ENCODE measurements around the gene ATP8B3.

DNA sequence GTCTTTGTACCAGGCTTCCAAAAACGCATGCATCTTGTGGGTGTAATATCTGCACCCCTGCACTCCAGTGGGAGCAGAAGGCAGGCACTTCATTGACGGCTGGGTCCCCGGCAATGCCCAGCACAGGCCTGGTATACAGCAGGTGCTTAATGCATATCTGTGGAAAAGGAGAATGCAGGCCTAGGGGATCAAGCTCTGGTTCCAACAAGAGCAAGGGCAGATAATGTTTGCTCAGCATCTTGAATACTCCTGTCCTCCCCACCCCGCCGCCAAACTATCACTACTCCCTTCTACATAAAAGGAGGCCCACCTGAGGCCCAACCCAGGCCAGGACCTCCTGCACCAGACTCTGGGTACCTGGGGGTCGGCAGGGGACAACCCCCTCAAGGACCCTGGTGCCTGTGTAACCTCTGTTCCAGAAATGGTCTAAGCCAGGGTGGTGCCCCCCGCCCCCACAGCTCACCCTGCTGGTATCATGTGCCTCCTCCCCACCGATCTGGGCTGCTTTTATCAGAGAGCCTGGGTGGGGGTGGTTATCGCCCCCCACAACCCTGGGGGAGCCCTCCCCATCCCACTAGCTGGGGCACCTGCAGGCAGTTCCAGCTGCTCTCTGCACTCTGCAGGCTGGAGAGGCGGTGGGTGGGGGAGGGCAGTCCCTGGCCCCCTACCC, 46.5 kb upstream of the ATP8B3 start:
- TF ChIP-seq POLR2AphosphoS5 (IDR thresholded peaks at IDR 0.05) (no peak), POLR2A (IDR thresholded peaks at IDR 0.05) (no peak), EP300 (IDR thresholded peaks at IDR 0.05) (no peak)
- TF ChIP-seq, protein P1, sequence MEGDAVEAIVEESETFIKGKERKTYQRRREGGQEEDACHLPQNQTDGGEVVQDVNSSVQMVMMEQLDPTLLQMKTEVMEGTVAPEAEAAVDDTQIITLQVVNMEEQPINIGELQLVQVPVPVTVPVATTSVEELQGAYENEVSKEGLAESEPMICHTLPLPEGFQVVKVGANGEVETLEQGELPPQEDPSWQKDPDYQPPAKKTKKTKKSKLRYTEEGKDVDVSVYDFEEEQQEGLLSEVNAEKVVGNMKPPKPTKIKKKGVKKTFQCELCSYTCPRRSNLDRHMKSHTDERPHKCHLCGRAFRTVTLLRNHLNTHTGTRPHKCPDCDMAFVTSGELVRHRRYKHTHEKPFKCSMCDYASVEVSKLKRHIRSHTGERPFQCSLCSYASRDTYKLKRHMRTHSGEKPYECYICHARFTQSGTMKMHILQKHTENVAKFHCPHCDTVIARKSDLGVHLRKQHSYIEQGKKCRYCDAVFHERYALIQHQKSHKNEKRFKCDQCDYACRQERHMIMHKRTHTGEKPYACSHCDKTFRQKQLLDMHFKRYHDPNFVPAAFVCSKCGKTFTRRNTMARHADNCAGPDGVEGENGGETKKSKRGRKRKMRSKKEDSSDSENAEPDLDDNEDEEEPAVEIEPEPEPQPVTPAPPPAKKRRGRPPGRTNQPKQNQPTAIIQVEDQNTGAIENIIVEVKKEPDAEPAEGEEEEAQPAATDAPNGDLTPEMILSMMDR (IDR thresholded peaks at IDR 0.05): no peak

All from sigmoid colon (tissue), 4 donors.